ENCODE results near the gene BNC2.

GRCh38 chr9:16419124-16419523 lies 451.3 kb downstream of the BNC2 start:
- TF ChIP-seq NFIC (IDR thresholded peaks at IDR 0.05), result no peak
- TF ChIP-seq TCF12 (IDR thresholded peaks at IDR 0.05; ENCODE audit: low read depth), result no peak
- TF ChIP-seq, protein P1, sequence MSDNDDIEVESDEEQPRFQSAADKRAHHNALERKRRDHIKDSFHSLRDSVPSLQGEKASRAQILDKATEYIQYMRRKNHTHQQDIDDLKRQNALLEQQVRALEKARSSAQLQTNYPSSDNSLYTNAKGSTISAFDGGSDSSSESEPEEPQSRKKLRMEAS (IDR thresholded peaks at IDR 0.05), result no peak

All from Ishikawa (cell line).